SW480 (cell line): ENCODE data around the gene BICRA.
A peak's percentile ranks its signal among the peaks of the same experiment; 100 is the strongest.
"Not testable (repeated sequence)": the region's sequence is repeated elsewhere in the genome, so short reads cannot be mapped to it uniquely, and the experiment has no call there.

Source experiments
- DNase-seq: peaks from one replicate; pipeline ENCODE4 v3.0.0-alpha.2; 2016; ENCODE audit warnings: low spot score

Gene BICRA

DNA sequence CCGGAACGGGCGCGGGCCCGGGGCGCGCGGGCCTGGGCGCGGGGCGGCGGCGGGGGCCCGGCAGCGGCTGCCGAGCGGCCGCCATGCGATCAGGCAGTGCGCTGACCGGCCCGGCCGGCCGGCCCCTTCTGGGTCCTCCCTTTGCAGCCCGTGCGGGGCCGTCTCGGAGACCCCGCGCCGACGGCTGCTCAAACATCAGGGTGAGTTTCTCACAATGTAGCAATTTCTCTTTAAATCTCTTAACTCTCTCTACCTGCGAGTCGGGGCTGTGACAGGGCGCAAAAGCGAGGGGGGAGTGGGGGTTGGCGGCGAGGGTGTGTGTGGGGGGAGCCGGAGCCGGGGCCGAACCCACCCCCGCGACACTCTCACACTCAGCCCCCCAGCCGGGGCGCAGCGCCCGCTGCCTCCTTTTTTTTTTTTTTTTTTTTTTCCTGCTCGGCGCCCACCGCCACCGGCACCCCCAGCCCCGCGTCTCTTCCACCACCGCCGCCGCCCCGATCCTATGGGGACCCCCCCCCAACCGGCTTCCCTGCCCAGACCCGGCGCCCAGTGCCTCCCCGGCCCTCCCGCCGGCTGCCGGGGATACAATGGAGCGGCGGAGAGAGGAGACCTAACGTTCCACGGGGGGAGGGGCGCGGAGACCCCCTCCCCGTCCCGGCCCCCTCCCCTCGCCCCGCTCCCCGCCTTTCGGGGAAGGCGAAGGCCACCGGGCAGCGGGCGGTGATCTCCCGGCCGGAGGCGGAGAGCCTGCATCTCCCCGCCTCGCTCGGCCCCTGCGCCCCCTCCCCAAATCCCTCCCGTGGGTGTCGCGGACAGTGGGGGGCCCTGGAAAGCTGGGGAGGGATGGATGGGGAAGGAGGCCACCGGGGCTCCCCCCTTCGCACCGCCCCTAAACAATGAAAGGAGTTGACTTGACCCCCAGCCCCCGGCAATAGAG is at the start of gene BICRA:
Gene BICRA, plus strand, starts transcription at position 166 of the 937 bp plus-strand sequence. CDS start 64,441 bp downstream, outside the sequence.
- DNase-seq: peak; percentile 86

- peak; percentile 73 for DNase-seq
Measured at GRCh38 chr19:47560999-47561398, 47.9 kb upstream of the BICRA start.

GRCh38 chr19:47561440-47562057 is 47.4 kb upstream of the BICRA start:
- DNase-seq: peak; percentile 36

DNA sequence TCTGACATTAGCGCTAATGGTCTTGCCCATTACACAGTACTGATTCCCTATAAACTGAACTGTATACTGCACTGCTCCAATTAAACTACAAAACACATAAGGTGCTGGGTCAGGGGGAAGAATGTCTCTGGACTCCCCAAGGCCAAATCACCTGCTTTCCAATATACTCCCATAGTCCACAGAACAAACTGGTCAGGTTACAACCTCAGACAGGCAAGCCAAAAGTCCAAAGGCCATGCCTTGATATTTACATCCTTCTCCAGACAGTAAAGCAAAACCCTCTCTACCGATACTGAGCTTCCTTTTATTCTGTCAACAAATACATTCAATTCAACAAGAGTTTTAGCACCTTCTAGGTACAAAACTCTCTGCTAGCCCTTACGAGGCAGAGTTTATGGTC is 44.9 kb upstream of the BICRA start:
- no peak for DNase-seq

DNA sequence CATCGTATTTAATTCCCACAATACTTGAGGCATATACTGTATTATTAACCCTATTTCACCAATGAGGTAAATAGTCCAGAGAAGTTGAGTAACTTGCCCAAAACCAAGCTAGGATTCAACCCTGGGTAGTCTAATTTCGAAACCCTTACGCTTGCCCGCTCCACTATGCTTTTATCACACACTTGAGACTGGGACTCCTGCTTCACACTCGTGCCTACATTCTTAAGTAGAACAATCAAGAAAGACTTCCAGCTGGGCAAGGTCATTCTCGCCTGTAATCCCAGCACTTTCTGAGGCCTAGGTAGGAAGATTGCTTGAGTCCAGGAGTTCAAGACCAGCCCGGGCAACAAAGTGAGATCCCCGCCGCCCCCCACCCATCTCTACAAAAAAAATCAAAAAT is 39.6 kb upstream of the BICRA start:
- DNase-seq: no peak

- DNase-seq: no peak
Measured at GRCh38 chr19:47572635-47573034, 36.3 kb upstream of the BICRA start.

GRCh38 chr19:47573071-47574026 is 35.6 kb upstream of the BICRA start, which contains the start of gene ZNF541:
Gene ZNF541, minus strand, starts transcription at chr19:47573148. Its CDS starts 17,292 bp downstream, at chr19:47555856.
- DNase-seq: no peak

DNA sequence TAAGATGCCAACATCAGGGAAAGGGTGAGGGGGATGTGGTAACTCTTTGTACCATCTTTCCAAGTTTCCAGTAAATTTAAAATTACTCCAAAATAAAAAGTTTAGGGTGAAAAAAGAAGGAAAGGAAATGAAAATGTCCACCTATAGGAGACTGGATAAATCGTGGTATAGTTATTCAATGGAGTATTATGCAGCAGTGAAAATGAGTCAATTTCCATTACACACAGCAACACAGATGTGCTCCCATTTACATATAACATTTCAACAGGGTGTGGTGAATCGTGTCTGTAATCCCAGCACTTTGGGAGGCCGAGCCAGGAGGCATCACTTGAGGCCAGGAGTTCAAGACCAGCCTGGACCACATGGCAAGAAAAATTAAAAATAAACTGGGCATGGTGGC is 28.5 kb upstream of the BICRA start:
- no peak for DNase-seq

DNA sequence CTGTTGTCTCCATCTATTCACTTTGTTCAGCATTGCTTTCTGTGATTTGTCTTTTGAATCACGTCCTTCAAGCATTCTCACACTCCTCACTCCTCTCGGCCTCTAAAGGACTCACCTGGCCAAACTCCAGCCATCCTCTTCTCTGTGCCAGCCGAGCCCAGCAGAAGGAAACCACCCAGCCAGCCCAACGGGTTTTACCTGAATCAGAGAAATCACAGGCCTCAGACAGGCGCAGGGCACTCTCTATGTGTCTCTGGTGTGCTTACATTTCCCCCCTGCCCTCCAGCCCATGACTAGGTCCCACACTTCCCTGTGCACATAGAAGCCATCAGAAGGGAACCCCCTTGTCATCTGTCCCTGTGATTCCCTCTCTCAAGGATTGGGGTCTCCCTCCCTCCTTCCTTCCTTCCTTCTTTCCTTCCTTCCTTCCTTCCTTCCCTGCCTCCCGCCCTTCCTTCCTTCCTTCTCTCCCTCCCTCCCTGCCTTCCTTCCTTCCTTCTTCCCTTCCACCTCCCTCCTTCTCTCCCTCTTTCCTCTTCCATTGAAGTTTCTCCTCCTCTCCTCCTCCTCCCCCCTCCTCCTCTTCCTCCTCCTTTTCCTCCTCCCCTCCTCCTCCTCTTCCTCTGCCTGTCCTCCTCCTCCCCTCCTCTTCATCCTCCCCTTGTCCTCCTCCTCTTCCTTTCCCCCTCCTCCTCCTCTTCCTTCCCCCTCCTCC is 27.2 kb upstream of the BICRA start:
- no peak for DNase-seq

- no peak for DNase-seq
Measured at GRCh38 chr19:47582320-47582909, 26.5 kb upstream of the BICRA start.

DNA sequence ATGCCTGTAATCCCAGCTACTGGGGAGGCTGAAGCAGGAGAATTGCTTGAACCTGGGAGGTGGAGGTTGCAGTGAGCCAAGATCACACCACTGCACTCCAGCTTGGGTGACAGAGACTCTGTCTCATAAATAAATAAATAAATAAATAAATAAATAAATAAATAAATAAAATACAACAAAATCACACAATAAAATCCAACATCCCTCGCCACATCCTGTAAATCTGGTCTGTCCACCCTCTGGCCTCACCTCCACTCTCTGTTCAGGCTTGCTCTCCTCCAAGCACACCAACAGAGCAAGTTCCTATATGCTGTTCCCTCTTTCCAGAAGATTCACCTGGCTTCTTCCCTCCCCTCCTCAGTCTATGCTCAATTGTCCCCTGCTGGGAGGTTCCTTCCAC is 25.8 kb upstream of the BICRA start:
- DNase-seq: not testable (repeated sequence)

DNA sequence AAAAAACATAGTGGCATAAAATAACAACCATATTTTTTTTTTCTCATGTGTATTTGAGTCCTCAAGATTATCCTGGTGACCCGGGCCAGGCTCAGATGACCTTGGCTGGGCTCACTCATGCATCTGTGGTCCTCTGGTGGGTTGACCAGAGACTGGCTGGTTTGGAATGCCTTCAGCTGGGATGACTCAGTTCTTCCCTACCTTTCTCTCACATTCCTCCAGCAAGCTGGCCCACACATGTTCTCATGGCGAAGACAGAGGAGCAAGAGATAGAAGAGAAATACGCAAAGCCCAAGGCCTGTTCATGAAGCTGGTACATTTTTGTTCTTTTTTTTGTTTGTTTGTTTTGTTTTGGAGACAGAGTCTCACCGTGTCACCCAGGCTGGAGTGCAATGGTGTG is 21.6 kb upstream of the BICRA start:
- DNase-seq: no peak

- no peak for DNase-seq
Measured at GRCh38 chr19:47589824-47590223, 19.1 kb upstream of the BICRA start.

DNA sequence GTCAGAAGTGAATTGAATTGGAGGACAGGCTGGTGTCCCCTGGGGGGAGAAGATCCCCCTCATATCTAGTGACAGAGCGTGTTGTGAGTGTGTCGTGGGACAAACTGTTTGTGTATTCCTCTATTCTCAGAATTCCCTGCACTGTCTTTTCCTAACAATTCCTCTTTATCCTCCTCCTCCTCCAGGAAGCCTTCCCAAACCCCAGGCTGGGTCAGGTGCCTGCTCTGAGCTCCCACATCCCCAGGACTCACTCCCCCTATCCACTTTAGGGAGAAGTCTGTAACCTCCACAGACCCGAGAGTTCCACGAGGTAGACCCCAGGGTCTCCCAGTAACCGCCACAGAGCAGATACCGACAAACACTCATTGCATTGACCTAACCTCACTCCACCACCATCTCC is 15.1 kb upstream of the BICRA start:
- no peak for DNase-seq

DNA sequence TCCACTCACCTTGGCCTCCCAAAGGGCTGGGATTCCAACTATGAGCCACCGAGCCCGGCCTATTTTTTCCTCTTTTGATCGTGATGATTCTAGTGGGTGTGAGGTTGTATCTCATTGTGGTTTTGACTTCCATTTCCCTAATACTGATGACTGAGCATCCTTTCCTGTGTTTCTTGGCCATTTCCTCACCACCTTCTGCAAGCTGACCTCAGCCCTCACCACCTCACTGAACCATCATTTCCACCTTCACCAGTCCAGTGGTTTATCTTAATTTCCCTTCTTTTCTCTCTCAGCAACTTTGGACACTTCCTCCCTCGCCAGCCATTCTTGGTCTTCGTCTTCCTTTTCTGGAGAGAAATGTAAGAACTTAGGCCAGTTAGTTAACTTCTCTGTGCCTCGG is 13.0 kb upstream of the BICRA start:
- DNase-seq: no peak

DNA sequence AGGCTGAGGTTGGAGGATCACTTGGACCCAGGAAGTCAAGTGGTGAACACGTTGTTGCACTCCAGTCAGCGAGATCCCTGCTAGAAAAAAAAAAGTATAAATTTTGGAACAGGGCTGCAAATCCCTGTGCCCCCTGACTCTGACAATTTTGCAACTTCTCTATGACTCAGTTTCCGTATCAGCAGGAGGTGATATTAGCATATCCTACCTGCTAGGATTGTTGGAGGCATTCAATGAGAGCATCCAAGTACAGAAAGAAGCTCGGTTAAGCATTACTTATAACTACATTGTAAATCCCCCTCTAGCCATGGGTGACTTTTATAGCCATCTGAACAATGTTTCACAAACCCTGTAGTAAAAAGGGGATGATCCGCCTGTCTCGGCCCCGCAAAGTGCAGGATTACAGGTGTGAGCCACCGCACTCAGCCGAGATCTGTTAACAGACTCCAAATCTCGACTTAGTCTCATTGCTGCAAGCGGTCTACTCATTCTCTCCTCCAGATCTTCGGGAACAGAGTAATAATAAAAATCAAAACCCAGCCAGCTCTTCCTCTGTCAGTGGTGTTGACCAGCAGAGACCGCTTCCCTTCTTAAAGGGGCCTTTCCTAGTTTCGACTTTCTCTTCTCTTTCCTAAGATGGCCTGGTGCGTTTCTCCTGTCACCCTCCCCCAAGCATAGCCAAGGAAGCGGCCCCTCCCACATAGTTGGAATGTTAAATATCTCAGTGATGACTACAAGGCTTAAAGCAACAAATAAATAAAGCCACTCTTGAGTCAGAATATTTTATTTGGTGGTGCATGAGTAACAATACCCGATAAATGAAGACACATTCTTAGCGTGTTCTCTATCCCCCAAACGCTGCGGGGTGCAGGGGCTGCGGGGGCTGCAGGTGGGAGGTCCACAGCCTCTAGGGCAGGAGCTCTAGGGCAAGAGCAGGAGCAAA is 10.3 kb upstream of the BICRA start:
- DNase-seq: peak; percentile 87

DNA sequence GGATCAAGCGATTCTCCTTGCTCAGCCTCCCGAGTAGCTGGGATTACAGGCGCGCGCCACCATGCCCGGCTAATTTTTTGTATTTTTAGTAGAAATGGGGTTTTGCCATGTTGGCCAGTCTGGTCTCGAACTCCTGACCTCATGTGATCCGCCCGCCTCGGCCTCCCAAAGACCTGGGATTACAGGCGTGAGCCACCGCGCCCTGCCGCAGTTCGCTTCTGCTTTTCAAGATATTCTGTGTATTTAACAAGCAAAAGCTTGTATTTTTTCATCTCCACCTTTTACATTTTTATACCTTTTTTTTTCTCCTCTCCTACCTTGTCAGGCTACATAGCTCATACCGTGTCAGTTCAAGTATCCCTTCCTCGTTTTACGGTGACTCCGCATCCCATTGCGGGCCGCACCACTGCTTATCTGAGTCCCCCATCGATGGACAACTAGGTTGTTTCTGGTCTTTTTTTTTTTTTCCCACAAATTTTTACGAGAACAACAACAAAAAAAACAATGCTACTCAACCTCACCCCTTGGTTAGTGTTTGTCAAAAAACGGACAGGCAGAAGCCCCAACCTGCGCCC is 9.2 kb upstream of the BICRA start:
- not testable (repeated sequence) for DNase-seq

- peak; percentile 99 for DNase-seq
Measured at GRCh38 chr19:47600246-47601179, 8.4 kb upstream of the BICRA start.
